GM18861 (cell line): ENCODE measurements around the gene MESD.

Source experiments
- ATAC-seq: cut with Tn5 transposase; IDR thresholded peaks from one replicate; pipeline ENCODE4 v1.9.1; 2021; ENCODE audit not compliant: unreplicated experiment

MESD gene

DNA sequence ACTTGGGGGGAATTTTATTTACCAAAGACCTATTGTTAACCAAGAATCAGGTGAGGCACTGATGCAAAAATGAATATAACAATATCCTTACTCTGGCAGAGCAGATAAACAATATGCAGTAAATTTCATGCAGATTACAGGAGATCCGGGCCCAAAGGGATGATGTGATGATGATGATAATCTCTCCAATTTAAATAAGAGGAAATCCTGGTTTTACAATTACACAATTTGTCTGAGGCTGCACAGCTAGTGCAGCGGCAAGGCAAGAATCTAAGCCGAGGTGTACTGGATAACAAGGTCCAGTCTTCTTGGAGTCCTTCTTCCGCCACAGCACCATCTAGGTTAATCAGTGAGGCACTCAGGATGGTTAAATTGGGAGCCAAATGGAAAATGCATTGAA lies 2.4 kb upstream of the MESD start:
- ATAC-seq, result no peak

DNA sequence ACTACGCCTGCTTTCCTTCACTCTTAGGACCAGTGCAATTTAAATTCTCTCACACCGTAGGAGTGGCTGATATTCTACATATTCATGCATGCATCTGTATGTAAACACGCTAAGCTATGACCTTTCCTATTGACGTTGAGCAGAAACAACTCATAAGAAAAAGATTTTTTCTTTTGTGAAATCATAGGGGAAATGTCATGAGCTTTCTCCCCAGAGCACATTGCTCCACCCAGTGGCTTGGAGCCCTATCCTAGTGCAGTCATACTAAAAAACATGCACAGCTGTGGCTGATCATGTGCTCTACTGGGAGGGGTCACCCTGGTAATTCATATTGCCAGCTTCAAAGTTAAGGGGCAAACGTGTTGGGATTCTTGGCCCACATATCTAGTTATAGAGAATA lies 1.8 kb upstream of the MESD start:
- no peak for ATAC-seq

DNA sequence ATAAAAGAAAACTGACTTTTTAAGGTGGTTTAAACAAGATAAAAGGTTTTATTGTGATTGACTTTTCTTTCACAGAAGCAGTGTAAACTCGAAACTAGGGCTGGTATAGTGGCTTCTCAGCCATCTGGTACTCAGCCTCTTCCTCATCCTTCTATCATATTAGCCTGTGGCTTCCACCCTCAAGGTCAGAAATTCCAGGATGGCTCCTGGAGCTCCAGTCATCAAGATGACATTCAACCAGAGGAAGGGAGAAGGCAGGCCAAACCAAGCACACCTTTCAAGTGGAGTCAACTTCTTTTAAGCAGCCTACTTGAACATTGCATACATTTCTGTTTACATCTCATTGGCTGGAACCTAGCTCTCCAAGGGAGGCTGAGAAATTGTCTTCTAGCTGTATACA lies 1.3 kb upstream of the MESD start:
- ATAC-seq, result no peak

DNA sequence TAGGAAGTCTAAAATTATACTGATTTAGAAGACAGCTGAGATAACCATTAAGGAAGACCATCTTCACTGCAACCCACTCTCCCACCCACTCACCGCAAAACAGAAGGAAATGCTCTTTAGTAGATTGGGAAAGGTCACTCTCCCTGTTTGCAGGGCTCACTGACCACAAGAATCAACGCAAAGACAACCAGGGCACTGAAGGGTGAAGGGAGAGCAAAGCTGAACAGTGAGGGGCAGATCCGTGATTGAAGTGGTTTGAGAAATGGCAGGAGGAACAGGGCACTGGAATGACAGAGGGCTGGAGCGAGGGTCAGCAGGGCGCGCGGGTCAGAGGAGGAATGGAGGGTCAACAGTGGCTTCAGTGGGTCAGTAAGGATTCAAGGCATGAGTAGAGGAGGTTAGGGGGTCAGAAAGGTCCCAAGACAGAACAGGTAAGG lies 520 bp downstream of the MESD start:
- no peak for ATAC-seq

DNA sequence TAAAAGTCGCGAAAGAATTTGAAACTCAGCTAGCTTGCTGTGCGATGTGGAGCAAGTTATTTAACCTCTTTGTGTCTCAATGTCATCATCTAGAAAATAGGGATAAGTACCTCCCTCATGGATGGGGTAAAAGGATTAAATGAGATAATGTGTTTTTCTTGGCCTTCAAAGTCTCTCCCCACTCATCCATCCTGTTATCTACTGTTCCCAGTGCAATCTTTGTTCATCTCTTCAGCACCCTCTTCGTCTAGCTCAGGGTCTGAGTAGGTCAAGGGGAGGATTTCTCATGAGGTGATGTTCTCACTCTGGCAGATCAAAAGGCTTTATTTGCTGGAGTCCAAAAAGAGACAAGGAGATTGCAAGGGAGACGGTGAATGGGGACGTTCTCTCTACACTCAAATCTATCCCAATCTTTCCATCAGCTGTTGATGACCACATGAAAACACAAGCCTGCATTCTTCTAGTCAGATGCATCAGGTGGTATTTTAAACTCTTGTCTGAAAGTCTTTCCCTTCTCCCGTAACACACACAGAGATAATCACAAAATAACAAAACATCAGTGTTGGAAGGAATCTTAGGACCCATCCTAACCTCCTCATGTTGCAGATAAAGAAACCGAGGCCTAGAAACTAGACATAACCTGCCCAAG lies 1.3 kb downstream of the MESD start:
- ATAC-seq, result no peak

DNA sequence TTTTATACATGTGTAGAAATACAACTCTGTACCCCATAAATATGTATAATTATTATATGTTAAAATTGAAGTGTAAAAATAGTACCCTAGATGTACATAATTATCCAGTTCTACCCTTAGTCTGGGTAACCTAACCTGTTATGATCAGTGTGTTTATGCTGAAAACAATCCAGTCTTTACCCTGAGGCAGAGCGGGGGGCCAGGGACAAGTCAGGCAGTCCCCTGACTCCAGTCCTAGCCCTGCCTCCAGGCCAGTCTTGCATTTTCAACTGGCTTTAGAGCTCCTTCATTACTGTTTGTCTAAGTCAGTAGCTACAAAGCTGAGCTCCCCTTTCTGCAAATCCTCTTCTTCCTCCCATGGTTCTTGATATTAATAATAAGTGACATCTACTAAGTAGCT lies 3.1 kb downstream of the MESD start:
- ATAC-seq, result no peak

DNA sequence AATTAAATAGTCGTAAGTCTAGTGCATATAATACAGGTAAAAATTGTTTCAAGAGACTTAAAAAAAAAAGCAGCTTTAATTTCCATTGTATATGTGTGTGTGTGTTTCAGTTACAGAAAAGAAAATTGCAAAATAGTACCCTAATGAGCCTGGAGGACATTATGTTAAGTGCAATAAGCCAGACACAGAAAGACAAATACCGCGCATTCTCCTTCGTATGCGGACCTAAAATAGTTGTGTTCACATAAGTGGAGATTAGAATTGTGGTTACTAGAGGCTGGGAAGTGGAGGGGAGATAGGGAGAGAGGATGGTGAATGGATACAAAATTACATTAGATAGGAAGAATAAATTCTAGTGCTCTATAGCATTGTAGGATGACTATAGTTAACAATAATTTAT lies 3.6 kb downstream of the MESD start:
- no peak for ATAC-seq

DNA sequence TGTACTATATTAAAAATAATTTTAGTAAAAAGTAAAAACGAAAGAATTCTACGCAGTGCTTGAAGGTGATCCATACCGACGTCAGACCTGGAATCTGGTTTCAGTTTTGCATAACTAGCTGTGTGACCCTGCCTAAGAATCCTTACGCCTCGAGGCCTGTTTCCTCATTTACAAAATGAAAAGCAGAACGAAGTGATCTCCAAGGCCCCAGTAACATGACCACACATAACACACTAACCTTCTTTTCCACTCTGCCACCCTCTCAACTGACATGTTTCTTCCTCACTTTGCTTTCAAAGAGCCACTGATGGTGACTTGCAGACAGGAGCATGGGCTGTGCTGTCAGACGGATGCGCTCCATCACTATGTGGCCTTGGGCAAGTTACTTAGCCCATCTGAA lies 4.8 kb downstream of the MESD start:
- no peak for ATAC-seq

DNA sequence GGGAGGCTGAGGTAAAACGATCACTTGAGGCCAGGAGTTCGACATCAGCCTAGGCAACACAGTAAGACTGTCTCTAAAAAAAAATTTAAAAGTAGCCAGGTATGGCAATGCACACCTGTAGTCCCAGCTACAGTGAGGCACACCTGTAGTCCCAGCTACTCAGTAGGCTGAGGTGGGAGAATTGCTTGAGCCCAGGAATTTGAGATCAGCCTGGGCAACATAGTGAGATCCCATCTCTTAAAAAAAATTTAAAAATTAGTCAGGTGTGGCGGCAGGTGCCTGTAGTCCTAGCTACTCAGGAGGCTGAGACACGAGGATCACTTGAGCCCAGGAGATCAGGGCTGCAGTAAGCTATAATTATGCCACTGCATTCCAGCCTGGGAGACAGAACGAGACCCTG lies 6.8 kb downstream of the MESD start:
- no peak for ATAC-seq

DNA sequence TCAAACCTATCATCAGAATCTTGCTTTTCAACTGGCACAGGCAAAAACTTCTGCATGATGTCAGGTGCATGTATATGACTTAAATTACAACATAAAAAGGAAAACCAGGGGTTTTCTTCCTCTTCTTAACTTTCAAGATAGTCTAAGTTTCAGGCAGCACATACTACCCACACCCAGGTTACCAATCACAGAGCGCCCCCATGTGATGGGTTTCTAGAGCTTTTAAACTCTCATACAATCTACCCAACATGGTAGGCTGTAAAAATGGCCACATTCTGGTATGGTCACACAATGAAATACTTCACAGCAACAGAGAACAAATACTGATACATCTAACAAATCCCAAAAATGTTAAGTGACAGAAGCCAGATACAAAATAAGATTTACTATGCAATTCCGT lies 7.4 kb downstream of the MESD start:
- ATAC-seq, result no peak

DNA sequence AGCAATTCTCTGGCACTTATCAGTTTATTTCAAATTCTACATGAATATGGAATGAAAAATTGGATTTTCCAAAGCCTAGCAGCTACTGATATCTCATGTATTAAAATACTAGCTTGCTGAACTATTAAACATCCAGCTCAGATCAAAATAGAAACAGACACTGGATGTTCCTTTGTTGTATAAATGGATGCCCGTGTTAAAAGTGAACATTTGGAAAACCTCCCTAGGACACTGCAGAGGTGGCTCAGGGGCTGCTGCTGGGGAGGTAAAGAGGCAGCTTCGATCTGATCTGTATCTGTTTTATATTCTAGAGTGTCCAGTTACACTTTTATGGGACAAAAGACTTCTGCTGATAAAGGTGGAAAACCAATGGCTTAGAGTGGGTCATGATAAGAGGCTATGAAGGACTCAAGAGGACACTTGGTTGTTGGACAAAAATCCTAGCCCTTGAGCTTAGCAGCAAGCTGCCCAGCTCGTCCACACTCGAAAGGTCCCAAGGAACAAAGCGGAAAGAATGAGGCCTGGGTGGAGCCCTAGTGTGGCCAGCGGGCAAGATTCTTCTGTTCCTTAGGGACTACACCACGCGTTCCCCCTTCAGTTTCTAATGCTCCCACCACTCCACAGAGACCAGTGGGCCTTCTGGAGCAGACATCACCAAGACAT lies 9.9 kb downstream of the MESD start:
- no peak for ATAC-seq

DNA sequence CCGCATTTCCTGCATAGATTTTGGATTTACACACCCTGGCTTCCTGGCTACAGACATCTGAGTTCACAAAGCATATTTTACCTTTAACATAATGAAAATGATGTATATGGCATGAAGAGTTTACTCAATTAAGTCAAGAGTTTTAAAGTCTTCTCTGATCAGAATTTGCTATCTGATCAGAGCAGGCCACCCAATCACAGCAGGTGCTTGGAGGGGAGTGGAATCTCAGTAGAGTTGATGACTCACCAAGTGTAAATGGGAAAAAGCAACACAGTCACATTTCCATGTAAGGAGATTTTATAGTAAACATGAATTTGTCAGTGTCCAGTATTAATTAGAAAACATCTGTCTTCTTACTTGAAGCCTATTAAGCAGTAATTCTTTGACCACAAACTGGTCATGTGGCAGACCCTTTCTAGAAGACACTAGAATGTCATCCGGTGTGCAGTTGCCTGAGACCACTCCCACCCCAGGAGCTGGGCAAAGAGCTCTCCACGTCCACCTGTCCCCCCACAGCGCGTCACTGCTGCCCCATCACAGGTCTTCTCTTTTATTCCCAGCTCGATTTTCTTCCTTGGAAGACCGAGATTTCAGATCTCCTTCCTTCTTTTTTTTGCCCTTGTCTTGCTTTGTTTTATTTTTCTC lies 10.8 kb downstream of the MESD start:
- no peak for ATAC-seq

DNA sequence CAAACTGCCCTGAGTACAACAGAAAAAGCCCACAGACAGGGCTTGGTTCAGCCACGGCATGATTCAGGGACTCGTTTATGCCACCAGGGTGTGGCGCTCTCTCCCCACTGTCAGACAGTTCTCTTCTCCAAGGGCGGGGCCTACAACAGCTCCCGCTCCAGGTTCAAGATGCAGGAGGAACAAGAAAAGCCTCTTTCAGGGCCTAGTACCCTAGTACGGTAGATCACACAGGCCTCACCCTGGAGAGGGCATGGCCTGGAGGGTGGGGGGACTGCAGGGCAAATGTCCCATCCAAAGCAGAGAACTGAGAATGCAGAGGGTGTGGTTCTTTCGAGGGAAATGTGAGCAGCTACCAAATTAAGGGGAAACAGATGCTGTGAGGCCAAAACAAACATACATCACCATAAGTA lies 12.0 kb downstream of the MESD start:
- ATAC-seq, result no peak

DNA sequence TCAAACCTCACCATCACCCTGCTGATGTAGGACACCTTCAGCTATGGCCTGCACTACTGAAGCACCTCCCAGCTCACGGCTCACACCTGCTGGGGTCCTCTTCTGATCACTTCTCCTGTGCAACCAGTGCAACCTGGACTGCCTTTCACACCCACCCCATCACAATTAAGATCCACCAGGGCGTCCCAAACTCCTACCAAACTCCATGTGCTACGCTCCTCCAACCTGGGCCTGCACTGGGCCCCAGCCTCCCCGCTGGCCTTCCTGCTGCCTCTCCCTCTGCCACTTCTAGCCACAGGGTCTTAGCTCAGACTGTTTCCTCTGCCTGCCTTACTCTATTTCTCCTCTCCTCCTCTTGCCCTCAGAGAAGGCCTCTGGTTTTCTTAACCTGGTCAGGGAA lies 12.8 kb downstream of the MESD start:
- ATAC-seq, result no peak

DNA sequence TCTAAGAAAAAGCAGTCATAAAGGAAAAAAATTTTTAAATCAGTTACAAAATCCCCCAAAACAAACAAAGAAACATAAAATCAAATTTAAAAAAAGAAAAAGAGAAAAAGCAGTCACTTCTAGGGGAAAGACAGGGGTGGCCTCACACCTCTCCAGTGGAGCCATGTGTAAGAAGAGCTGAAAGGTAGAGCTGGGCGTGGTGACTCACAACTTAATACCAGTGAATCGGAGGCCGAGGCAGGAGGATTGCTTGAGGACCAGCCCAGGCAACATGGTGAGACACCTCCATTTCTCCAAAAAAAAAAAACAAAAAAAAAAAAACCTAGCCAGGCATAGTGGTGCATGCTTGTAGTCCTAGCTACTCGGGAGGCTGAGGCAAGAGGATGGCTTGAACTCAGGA lies 14.7 kb downstream of the MESD start:
- ATAC-seq, result no peak

DNA sequence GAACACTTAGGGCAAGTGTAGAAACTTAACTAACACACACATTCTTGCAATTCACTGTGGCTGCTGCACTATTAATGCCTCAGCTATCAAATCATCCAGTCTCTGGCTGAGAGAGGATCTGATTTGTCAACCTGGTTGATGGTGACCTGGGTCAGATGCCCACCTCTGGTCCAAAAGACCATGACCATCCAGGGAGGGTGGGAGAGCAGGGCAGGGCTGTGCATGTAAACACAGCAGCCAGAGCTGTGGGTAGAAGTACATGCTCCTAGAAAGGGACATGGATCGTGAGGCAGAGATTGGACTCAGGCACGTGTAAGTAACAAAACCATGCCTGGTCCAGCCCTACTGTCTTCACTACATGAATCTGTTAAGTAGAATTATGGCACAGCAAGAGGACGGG lies 17.3 kb downstream of the MESD start:
- ATAC-seq, result no peak

DNA sequence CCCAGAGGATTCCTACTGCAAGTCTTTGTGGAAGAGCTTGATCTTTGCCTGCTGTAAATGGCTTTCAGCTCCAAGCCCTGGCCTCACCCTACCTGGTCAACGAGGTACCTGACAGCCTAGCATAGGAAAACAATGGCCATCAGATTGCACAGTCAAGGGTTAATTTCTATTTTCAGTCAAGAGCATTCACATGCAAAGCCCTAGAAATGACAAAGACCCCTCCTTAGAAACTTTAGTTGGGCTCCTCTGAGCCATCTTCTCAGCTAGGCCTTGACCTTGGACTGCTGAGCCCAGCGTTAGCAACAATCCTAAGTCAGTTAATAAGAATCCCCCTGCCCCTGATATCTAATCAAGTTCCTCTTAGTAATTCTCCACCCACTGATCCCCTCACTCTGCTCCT lies 18.5 kb downstream of the MESD start:
- ATAC-seq, result no peak

DNA sequence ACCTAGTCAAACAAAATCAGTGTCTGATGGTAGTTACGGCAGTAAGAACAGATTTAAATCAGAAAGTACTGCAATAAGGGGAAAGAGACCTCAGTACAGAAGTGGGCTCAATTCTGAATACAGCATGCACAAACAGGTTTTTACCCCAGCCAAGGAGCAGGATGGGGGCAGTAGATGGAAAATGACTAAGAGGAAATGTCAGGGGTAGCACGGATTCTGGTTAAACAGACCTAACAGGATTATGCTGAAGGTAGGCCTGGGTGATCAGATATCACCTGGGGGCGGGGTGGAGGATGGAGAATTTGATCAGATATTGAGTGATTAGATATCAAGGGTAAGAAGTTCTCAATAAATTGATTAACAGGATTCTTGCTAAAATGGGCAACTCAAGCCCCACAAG lies 19.0 kb downstream of the MESD start:
- no peak for ATAC-seq

DNA sequence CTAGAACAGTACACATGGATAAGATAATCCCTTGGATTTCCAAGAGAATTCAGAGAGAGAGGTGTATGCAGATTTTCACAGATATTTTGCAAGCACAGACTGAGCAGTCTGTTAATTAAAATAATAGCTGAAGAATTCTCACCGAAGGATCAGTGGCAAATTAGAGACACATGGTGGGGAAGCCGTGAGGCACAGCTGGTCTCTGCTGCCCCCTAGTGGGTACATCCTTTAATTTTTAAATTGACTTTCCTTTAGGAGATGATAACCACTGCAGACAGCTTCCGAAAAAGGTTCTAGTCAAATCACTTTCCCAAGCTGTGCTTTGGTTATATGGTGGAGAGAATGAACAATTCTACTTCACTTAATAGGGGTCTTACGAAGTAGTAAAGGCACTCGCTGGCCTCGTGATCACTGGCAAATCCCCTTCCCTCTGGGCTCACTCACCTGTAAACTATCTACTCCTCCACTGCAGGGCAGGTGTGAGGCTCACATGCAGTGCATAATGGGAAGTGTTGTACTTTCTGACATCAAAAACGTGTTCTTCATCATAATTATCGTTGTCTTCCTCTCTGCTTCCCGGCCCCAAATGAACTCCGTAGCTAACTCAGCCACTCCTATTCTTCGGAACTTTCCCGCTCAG lies 19.5 kb downstream of the MESD start:
- no peak for ATAC-seq

DNA sequence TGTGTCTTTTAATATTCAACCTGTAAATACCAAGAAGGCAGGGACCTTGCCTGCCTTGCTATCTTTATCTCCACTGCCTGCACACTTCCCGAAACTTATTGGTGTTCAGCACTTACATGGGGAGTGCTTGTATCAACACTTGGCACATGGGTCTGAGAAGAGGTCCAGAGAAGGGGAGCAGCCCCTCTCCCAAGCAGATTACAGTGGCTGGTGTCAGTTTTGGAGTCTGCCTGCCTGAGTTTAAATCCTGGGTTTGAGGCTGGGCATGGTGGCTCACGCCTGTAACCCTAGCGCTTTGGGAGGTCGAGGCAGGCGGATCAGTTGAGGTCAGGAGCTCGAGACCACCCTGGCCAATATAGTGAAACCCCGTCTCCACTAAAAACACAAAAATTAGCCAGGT lies 20.3 kb downstream of the MESD start:
- no peak for ATAC-seq

DNA sequence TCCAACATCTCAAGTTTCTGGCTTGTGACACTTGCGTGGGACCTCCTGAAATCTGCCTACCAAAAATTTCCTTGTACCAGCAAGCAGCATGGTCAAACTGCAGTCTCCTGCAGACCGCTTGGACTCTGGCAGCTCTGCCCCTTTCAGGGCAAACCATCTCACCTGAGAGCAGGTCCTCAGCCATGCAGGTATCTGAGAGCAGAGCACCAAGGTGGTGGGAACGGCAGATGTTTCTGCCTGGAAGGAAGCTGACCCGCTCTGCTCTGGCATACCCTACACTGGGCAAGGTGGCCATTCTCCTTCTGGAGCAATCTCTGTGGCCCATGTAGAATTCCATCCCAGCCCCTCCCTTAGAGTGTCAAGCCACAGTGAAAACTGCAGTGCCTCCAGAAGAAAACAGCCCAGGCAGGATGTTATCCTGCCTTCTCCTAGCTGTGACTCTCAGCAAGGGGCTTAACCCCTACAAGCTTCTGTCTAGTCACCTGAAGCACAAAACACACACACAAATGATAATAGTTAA lies 21.6 kb downstream of the MESD start:
- no peak for ATAC-seq

DNA sequence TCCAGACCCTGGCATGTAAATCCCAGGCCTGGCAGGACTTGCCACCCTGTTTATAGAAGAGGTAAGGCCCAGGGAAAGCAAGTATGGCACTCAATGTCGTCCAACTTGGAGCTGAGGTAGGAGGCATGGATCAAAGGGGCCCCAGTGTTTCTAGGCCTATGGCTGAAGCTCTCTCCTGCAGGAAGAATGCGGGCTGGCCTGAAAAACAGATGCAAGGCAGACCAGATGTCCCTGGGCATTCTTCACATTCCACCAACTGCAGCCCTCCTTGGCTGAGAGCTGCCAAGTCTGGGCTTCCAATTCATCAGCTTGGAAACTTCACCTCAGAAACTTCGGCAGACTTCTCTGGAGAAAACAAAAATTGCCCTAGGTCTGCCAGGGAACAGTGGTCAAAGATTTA lies 22.2 kb downstream of the MESD start:
- no peak for ATAC-seq
